CD4-positive, alpha-beta T cell treated with Interleukin-1 beta for 1 hour (primary cell): ENCODE measurements around the gene ZNF343.
"Not testable (repeated sequence)": the region's sequence is repeated elsewhere in the genome, so short reads cannot be mapped to it uniquely, and the experiment has no call there.

Source experiments
- DNase-seq, 2 donors: peaks; one replicate each; pipeline ENCODE4 v3.0.0-alpha.2; 2020 to 2022

Gene ZNF343

GRCh38 chr20:2508631-2509467 lies at the start of gene ZNF343:
TSS of gene ZNF343 (minus strand) at chr20:2508915. CDS start at chr20:2493895, 15,020 bp downstream.
- peak; percentile 77 to 80 for DNase-seq

DNA sequence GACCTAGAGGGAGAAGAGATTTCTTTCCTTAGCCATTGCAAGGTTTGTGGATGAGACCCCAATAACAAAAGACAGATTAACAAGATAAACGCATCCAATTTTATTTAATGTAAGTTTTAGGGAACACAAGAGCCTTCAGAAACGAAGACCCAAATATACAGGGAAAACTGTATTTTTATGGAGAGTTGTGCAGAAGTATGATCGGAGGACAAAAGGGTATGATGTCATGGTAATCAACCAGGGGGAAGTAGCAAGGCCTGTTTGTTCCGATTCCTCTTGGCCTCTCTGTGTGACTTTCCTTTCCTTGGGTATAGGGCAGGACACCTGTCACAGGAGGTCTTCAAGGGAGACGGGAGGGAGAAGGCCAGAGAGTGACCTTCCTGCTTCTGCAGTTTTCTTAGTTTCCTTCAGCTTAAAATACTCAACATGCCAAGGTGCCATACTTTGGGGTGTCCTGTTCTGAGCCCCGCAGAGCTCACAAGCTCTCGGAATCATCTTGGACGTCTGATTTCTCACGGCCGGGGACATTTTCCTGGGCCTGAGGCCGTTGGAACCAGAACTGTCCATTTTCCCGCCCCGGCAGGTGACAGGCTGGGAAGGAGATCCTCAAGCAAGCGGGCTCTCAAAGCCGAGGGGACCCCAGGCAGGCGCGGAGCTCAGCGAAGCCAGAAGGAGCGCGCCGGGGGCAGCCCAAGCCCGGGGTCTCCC lies 49.3 kb upstream of the ZNF343 start:
- no peak for DNase-seq

DNA sequence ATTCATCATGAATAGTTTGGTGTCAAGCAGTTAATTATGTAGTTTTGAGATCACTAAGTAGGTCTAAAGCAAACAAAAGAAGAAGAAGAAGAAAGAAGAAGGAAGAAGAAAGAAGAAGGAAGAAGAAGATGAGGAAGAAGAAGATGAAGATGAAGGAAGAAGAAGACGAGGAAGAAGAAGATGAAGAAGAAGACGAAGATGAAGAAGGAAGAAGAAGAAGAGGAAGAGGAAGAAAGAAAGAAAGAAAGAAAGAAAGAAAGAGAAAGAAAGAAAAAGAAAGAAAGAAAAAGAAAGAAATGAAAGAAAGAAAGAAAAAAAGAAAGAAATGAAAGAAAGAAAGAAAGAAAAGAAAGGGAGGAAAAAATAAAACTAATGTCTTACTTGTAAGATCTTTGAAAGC lies 36.9 kb upstream of the ZNF343 start:
- no peak for DNase-seq

DNA sequence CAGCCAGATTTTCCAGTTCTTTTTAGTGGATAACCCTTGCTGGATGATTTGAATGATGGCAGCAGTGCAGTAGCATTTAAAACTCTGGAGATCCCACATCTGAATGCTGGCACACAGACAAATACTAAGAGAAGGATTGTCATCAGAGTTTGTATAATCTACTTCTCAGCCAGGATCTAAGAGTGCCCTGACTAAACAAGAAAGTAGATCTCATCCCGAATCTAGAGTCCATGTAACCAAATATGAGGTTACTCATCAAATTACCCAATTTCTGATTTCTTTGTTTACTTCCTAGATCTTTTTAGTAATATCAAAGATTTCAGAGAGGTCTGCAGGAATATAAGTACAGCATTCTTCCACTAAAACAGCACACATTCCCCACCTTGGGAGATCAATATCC lies 35.5 kb upstream of the ZNF343 start:
- no peak for DNase-seq

- no peak for DNase-seq
These were observed 33.6 kb upstream of the ZNF343 start for GRCh38 chr20:2542361-2542760.

DNA sequence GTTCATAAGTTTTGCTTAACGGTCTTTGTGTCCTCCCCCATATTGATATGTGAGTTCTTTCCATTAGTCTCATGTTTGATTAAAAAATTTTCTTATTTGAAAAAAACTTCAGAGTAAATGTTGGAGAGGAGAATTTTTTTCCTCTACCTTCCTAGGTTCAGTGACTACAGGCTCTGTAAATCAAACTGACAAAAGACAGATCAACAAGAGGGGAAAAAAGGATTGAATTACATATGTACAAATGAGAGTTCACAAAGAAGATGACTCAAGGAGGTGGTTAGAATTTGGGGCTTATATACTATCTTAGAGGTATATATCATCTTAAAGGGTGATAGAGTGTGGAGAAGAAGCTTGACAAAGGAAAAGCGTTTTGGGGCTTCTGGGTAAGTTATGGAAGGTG lies 33.2 kb upstream of the ZNF343 start:
- no peak for DNase-seq

- DNase-seq: no peak
These were observed 30.4 kb upstream of the ZNF343 start for GRCh38 chr20:2538931-2539720.

DNA sequence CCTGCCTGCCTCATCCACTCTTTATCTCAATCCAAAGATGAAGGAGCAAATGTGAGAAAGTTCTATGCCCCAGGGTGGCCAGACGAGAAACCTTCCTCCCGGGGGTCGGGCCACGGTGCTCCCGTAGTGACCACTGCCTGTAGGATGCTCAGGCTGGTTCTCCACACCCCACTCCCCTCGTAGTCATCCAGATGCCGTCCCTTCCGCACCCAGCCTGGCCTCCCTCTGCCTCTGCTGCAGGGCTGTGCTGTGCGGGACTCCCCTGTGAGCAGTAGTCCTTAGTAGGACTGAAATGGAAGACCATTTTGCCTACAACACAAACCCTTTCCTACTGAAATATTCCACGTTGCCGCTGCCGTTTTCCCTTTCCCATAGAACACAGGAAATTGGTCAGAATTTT lies 29.6 kb upstream of the ZNF343 start:
- no peak for DNase-seq

GRCh38 chr20:2537101-2537500 lies 28.4 kb upstream of the ZNF343 start:
- DNase-seq: no peak

DNA sequence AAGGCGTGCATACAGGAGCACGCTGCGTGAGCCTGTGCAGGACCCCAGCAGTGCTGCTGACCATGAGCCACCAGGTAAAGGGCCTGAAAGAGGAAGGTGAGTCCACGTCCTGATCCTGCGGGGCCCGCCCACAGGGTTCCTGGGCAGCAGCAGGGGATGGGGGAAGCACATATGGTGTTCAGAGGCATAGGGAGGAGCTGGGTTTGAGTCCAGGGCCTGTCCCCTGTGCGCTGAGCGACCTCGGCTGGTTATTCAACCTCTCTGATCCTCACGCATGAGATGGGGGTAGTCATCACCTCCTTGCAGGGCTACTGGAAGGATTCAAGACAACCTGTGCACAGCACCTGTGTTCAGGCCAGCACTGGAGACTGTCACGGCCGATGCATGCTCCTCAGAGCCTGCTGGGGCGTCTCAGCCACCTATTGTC lies 27.9 kb upstream of the ZNF343 start, which contains the start of gene TMC2:
Gene TMC2 (plus strand): TSS at position 14 of the 427 bp plus-strand sequence. CDS start 49 bp downstream, at position 63.
- DNase-seq: no peak

GRCh38 chr20:2535711-2536559 lies 27.2 kb upstream of the ZNF343 start:
- DNase-seq: no peak

GRCh38 chr20:2533118-2533517 lies 24.4 kb upstream of the ZNF343 start:
- no peak for DNase-seq

DNA sequence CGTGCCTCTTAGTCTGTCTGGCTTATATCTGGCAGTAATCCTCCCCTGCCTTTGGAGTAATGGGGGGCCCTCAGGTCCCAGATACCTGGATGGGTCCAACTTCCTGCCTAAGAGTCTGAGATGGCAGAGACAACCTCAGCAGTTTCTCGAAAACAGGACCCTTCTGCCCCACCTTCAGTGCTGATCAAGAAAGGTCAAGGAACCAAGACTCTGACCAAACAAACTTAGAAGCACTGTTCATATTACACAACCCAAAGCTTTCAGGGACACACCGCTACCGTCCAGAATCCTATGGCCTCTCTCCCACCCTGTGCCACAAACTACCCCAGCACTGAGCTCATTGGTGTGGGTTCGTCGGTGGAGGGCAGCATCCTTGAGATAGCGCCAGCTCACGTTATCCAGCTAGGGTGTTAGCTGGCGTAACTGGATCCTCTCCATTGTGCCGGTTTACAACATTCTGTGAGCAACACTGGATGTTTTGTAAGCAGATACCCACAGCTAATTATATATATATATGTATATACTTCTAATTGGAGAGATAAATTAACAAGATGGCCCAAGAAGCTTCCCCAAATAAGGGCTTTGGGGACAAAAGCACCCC lies 20.1 kb upstream of the ZNF343 start:
- no peak for DNase-seq

DNA sequence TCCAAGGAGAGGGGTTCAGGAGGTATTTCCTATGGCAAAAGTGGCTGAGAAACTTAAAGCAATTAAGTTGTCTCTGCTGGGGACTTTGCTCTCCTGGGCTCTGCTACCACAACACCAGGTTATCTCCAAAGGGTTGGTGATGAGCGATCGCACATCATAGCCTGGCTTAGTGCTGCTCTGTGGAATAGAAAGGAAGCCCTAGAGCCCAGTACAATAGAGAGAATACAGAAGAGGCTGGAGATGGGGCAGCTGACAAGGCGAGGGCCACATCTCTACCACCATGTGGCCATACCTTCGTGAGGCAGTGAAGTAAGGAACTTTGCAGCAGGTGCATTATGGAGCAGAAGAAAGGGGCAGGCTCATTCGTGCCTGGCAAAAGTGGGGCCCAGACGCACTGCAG lies 19.0 kb upstream of the ZNF343 start:
- DNase-seq: no peak

GRCh38 chr20:2526218-2526583 lies 17.5 kb upstream of the ZNF343 start:
- DNase-seq: not testable (repeated sequence)

DNA sequence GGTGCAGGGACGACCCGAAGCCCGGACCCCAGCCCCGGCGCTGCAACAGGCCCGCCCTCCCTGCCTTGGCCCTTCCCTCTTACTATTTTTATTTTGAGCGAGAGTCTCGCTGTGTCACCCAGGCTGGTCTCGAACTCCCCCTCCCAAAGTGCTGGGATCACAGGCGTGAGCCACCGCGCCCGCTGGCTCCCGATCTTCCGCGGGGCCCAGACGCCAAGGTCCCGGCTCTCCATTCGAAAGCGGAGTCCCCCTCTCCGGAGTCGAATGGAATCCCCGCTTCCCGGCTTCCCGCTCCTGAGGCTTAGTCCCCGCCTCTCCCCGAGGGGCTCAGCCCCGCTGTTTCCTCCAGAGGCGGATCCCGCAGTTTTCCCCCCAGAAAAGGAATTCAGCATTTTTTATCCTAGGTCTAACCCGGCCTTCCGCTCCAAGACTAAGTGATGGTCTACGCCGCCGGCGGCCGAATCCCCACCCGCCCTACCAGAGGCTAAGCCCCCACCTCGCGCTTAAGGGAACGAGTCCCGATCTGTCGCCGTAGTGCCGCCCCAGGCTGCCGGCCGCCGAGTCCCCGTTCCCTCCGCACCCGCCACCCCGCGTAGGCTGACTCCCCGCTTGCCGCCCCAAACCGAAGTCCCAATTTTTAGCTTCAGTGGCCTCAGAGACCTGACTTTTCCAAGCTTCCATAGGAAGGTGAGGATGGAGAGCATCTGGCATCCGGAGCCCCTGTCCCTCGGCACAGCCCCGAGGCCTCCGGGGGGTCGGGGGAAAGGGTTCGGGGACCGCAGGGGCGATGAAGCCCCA lies 16.2 kb upstream of the ZNF343 start:
- DNase-seq: peak in 1 of 2 donors; percentile 27

DNA sequence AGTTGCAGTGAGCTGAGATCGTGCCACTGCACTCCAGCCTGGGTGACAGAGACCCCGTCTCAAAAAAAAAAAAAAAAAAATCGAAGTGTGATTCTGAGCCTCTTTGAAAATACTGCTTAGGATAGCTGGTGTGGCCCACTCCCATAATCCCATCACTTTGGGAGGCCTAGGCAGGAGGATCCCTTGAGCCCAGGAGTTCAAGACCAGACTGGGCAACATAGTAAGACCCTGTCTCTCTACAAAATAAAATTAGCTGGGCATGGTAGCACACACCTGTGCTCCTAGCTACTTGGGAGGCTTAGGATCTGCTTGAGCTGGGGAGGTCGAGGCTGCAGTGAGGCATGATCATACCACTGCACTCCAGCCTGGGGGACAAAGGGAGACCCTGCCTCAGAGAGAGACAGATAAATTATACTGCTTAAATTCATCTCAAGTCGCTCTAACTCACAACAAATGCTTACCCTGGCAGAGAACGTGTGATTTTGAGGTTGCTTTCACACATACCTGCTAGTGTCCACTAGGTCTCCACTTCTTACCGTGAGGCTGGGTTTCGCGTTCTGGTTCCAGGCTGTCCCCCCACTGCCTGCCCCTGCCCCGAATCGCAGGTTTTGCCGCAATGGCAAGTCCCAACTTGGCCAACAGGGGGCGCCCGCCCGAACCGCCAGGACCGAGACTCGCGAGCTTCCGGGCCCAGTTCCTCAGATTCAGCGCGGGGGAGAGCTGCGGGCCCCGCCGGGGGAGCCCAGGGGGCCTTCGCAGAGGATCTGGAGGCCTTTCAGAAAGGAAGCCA lies 15.4 kb upstream of the ZNF343 start:
- DNase-seq: peak; percentile 87 to 91

DNA sequence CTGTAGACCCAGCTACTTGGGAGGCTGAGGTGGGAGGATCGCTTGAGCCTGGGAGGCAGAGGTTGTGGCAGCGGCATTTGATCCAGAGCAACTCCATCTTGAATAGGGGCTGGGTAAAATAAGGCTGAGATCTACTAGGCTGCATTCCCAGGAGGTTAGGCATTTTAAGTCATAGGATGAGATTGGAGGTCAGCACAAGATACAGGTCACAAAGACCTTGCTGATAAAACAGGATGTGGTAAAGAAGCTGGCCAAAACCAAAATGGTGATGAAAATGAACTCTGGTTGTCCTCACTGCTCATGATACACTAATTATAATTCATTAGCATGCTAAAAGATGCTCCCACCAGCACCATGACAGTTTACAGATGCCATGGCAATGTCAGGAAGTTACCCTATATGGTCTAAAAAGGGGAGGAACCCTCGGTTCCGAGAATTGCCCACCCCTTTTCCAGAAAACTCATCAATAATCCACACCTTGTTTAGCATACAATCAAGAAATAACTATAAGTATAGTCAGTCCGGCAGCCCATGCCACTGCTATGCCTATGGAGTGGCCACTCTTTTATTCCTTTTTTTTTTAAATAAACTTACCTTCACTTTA lies 14.2 kb upstream of the ZNF343 start:
- not testable (repeated sequence) for DNase-seq
